HG02885 (cell line): ENCODE data around the gene UTRN.
A peak's percentile ranks its signal among the peaks of the same experiment; 100 is the strongest.

ENCODE experiments used
- ATAC-seq: cut with Tn5 transposase; IDR thresholded peaks from one replicate; pipeline ENCODE4 v1.9.1; 2021; ENCODE audit warnings: mild to moderate bottlenecking; ENCODE audit not compliant: unreplicated experiment, poor library complexity

UTRN gene

GRCh38 chr6:144284783-144285547 is at the start of gene UTRN:
Gene UTRN (plus strand): TSS chr6:144285335. CDS start chr6:144291829, 6,494 bp downstream.
- ATAC-seq: peak; percentile 69

GRCh38 chr6:144244688-144245087 is 40.4 kb upstream of the UTRN start:
- no peak for ATAC-seq

DNA sequence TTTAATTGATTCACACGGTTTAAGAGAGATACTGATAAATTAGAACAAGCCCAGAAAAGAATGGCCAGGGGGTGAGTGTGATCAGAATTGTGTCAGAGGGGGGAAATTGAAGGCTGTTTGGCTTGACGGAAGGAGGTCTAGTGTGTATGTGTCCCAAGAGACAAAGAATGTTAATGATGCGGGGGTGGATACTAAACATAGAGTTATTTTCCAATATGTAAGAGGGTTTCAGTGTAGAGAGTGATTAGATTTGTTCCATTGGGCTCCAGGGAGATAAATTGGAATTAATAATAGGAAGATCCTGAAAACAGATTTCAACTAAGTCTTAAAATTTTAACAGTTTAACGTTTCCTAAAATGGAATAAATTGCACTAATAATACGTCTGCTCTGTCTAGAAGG is 38.1 kb upstream of the UTRN start:
- no peak for ATAC-seq

GRCh38 chr6:144248003-144248402 is 37.1 kb upstream of the UTRN start:
- no peak for ATAC-seq

DNA sequence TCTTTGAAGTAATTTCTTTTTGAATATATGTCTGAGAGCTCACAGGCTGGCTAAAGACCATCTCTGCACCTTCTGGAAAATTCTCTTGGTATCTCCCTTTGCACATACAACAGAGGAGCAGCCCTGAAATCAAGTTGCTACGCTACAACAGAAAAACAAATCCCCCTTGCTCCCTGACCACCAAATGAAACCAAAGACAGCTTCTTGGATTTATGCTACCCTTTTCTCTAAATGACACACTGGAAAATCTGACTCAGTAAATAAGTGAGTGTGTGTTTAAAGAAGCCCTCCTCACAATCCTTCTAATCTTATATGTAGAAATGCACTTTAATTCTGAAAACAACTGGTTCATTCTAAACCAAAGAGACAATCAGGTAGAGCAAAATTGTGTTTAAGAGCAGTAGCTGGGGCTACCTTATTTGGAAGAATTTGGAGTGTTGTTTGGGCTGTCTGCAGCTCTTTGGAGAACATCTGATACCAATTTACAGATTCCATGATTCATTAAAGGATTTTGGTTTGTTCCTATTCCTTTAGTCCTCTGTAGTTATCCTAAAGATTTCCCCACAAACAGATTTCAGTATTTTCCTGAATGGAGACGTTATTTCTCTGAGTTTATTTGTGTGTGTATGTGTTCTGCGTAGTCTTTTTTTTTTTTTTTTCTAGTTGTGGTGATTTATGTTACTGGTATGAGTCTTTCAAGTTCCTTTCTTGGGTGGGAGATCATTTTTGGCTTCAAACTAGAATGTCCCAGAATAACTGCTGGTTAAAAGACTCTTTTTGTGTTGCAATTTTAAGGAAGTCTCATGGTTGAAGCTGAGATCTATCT is 36.4 kb upstream of the UTRN start:
- no peak for ATAC-seq

GRCh38 chr6:144250276-144250675 is 34.9 kb upstream of the UTRN start:
- no peak for ATAC-seq

DNA sequence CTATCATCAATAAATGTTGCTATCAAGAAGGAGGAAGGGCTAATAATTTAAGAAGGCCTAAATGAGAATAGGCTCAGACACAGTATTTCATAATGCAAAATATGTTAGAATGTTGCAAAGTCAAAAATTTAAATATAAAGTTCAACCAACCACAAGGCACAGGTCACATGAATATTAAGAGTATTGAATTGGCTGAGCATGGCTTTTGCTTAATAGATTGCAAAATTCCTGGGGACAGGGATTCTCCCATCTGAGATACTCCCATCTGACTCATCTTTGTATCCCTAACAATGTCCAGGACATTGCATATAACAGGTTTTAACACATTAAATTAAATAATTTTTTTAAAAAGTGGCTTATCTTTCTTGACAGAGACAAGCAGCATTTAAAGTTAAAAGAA is 32.9 kb upstream of the UTRN start:
- no peak for ATAC-seq

- ATAC-seq: no peak
Measured at GRCh38 chr6:144259986-144260385, 25.1 kb upstream of the UTRN start.

GRCh38 chr6:144262470-144263369 is 22.4 kb upstream of the UTRN start:
- no peak for ATAC-seq

DNA sequence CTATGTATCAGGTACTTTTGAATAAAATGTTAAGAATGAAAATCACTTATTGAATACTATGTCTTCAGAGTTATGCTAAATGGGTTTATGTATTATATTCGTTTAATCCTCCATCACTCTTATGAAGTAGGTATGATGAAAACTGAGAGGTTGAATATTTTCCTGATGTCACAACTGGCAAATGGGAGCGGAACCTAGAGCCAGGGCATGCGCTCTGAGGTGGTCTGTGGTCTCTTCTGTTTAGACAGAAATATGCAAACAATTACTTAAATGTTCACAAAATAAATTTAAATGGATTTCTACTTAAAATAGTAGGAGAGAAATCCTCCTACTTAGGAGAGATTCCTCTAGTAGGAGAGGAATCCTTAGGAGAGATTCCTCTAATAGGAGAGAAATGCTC is 21.3 kb upstream of the UTRN start:
- ATAC-seq: no peak

DNA sequence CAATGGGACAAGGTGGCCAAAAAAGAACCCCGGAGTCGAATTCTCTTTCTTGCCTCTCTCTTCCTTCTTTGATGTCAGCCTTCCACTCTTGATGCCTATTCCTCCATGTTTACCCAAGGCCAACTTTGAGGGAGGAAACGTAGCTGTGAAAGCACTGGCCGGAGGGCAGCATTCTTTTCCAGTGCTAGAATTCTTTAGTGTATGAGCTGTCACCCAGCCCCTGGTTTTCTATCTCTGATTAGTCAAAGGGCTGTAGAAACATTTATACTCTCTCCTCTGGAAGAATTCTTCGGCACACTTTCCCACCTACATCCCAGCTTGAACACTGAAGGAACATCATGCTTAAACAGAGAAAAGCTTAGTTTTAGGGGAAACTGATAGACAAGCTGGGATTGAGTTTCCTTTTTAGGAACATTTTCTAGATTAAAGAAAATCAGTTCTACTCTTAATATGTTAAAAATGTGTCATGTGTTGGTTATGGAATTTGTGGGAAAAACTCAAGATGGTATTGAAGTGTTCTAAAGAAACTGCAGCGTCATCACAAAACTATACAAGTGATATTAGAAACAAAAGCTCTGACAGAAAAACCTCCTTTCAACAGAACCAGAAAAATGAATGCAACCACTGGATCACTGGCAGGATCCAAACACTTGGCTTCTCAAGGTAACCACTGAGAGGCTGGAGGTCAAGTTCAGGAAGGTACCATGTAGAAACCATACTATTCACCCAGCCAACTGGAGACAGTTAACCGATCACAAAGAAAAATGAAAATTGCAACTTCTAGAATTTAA is 20.7 kb upstream of the UTRN start:
- no peak for ATAC-seq

- peak; percentile 13 for ATAC-seq
Measured at GRCh38 chr6:144265061-144265357, 20.1 kb upstream of the UTRN start.

DNA sequence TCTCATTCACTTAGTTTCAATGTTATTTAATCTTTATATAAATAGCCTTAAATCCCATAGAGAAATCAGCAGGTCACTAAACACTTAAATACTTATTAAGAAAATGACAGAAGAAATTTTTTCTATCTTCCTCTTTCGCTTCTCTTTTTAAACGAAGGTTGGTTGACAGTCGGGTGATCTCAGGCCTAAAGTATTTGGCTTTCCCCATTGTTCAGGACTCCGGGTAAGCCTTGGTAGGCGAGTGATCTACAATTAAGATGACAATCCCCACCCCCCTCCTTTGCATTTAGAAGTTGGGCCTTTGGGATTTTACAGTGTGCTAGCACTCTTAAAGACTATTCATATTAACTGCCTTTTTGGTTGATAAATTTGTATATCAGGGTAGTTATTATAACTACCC is 19.7 kb upstream of the UTRN start:
- peak; percentile 97 for ATAC-seq

GRCh38 chr6:144266091-144266649 is 19.0 kb upstream of the UTRN start:
- ATAC-seq: no peak

- ATAC-seq: no peak
Measured at GRCh38 chr6:144268794-144269349, 16.3 kb upstream of the UTRN start.

GRCh38 chr6:144277174-144277573 is 8.0 kb upstream of the UTRN start:
- ATAC-seq: no peak

GRCh38 chr6:144277605-144278227 is 7.4 kb upstream of the UTRN start:
- no peak for ATAC-seq

GRCh38 chr6:144278659-144279314 is 6.3 kb upstream of the UTRN start:
- no peak for ATAC-seq
